Measurements from ENCODE around the gene RASA1. TPM values are rescaled to one million over a fixed set of nuclear protein-coding genes. Genes with fewer than 3 reads are reported as not detected.

Gene RASA1
- total RNA-seq, 1 donor from 2014 or later, result 18.0 TPM

DNA sequence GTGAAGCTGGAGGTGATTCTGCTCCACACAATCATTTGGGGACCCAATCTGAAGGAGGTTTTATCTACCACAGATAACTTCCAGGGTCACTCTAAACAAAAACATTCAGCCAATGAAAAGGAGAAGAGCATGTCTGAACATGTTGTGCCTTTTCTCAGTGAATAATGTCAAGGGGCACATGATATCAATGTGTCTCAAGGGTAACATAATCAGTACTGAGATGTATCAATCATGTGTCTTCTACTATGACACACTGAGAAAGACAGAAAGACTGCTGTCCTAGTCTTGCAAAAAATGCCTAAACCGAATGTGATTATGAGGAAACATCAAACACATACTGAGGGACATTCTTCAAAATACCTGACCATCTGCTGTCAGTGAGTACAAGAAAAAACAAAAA, 25.4 kb upstream of the RASA1 start:
- no peak for DNase-seq
- no peak overlapping the region for H3K4me3 ChIP-seq
- no peaks in the 10 kb centered on the region for H3K9me3 ChIP-seq (replicated peaks)
- intact Hi-C loops (cut with micrococcal nuclease), result no loop called here
- TF ChIP-seq, protein P1, sequence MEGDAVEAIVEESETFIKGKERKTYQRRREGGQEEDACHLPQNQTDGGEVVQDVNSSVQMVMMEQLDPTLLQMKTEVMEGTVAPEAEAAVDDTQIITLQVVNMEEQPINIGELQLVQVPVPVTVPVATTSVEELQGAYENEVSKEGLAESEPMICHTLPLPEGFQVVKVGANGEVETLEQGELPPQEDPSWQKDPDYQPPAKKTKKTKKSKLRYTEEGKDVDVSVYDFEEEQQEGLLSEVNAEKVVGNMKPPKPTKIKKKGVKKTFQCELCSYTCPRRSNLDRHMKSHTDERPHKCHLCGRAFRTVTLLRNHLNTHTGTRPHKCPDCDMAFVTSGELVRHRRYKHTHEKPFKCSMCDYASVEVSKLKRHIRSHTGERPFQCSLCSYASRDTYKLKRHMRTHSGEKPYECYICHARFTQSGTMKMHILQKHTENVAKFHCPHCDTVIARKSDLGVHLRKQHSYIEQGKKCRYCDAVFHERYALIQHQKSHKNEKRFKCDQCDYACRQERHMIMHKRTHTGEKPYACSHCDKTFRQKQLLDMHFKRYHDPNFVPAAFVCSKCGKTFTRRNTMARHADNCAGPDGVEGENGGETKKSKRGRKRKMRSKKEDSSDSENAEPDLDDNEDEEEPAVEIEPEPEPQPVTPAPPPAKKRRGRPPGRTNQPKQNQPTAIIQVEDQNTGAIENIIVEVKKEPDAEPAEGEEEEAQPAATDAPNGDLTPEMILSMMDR (IDR thresholded peaks at IDR 0.05; ENCODE audit: borderline replicate concordance), result no peak
- no peak overlapping the region for H3K27ac ChIP-seq (replicated peaks)
- H3K4me1 ChIP-seq, result no peaks in the 10 kb centered on the region
- H3K36me3 ChIP-seq, result no peaks in the 10 kb centered on the region
- H3K27me3 ChIP-seq (ENCODE audit: low read depth), result no peaks in the 10 kb centered on the region

DNA sequence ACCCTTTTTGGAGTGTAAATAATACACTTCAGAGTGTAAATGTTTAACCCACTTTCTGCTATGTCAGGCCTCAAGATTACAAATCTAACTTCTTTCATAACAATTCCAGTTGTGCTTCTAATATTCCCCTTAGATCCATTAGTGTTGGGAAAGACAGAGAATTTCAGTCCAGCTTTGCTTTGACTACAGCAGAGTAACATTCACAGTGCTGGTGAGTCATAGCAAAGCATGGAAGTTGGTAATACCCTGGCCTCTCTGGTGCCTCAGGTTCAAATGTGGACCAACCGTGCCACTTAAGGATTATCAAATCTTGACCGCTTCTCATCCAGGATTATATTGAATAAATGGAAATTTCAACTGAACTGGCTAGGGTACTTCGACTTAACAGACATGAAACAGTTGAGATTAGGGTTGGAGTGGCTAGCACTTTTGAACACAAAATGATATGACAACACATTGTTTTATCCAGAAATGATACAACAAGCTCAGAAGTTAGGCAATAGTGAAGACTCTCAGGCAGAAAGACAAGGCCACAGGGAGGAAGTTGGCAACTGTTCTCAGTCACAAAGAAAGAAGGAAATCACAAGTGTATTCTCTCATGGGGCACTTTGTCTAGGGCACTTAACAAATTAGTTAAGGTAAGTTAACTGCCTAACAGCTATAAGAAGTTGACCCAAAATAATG, 24.4 kb upstream of the RASA1 start:
- H3K4me1 ChIP-seq, result no peaks in the 10 kb centered on the region
- intact Hi-C loops (cut with micrococcal nuclease), result no loop called here
- TF ChIP-seq, protein P1 (IDR thresholded peaks at IDR 0.05; ENCODE audit: borderline replicate concordance), result no peak
- H3K36me3 ChIP-seq, result no peaks in the 10 kb centered on the region
- no peaks in the 10 kb centered on the region for H3K27me3 ChIP-seq (ENCODE audit: low read depth)
- no peak overlapping the region for H3K27ac ChIP-seq (replicated peaks)
- H3K9me3 ChIP-seq (replicated peaks), result no peaks in the 10 kb centered on the region
- DNase-seq, result no peak
- no peak overlapping the region for H3K4me3 ChIP-seq

DNA sequence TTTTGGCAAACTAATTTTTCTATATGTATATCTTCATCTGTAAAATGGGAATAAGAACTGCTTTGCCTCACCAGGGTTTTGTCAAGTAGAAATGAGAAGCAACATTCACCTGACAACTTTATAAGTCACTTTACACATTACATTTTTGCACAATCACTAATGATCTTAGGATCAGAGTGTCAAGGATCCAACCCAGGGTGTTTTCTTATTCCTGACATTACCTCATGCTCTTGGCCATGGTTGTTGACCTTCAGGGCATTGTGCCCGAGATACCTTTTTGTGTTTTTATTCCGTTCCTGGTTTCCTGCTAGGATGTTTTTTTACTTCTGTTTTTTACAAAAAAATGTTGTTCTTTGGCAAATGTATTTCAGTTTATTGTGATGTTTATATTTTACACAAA, 22.2 kb upstream of the RASA1 start:
- no peaks in the 10 kb centered on the region for H3K36me3 ChIP-seq
- TF ChIP-seq, protein P1 (IDR thresholded peaks at IDR 0.05; ENCODE audit: borderline replicate concordance), result no peak
- no peak overlapping the region for H3K27ac ChIP-seq (replicated peaks)
- no peak overlapping the region for H3K4me3 ChIP-seq
- H3K27me3 ChIP-seq (ENCODE audit: low read depth), result no peaks in the 10 kb centered on the region
- no peaks in the 10 kb centered on the region for H3K4me1 ChIP-seq
- DNase-seq, result no peak
- intact Hi-C loops (cut with micrococcal nuclease), result no loop called here
- H3K9me3 ChIP-seq (replicated peaks), result no peaks in the 10 kb centered on the region

DNA sequence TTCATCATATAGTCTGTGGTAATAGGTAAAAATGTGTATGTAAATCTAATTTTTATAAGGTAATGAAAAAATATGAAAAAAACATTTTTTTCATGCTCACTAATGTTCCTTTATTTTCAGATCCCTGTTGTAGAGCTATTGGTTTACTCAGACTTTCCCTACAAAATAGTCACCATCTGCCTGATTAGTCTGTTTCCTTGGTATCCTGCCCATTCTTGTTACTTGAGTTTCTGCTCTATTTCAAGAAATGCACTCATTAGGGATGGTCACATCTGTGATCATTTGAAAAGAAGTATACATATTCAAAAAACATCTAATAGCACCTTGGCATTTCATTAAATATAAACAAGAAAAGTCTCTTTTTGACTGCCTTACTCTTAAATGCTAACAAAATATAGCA, 21.6 kb upstream of the RASA1 start:
- TF ChIP-seq, protein P1 (IDR thresholded peaks at IDR 0.05; ENCODE audit: borderline replicate concordance), result no peak
- Histone ChIP-seq H3K36me3 (no peaks in the 10 kb centered on the region), H3K27me3 (ENCODE audit: low read depth) (no peaks in the 10 kb centered on the region), H3K9me3 (replicated peaks) (no peaks in the 10 kb centered on the region), H3K27ac (replicated peaks) (no peak overlapping the region), H3K4me3 (no peak overlapping the region), H3K4me1 (no peaks in the 10 kb centered on the region)
- no peak for DNase-seq
- intact Hi-C loops (cut with micrococcal nuclease), result no loop called here

DNA sequence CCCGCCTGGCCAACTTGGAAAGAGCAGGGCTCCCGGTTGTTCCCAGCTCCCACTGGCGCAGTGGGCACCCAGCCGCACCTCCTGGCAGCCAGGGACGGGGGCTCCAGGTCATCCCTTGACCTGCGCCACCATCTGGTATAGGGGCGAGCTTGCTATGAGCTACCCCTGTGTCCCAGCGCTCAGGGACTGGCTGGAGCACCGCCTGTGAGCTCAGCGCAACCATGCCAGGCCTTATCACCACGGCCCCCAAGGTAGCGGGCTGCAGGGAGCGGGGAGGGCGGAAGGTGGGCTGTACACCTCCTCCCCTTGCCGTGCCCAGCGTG, 15.4 kb upstream of the RASA1 start:
- Histone ChIP-seq H3K36me3 (no peaks in the 10 kb centered on the region), H3K27ac (replicated peaks) (no peak overlapping the region), H3K9me3 (replicated peaks) (no peaks in the 10 kb centered on the region), H3K4me1 (no peaks in the 10 kb centered on the region), H3K4me3 (no peak overlapping the region), H3K27me3 (ENCODE audit: low read depth) (no peaks in the 10 kb centered on the region)
- TF ChIP-seq, protein P1 (IDR thresholded peaks at IDR 0.05; ENCODE audit: borderline replicate concordance), result no peak
- intact Hi-C loops (cut with micrococcal nuclease), result no loop called here
- no peak for DNase-seq

All from left ventricle myocardium inferior (tissue), 1 donor.